ENCODE results near the gene PRSS21.

Gene PRSS21

DNA sequence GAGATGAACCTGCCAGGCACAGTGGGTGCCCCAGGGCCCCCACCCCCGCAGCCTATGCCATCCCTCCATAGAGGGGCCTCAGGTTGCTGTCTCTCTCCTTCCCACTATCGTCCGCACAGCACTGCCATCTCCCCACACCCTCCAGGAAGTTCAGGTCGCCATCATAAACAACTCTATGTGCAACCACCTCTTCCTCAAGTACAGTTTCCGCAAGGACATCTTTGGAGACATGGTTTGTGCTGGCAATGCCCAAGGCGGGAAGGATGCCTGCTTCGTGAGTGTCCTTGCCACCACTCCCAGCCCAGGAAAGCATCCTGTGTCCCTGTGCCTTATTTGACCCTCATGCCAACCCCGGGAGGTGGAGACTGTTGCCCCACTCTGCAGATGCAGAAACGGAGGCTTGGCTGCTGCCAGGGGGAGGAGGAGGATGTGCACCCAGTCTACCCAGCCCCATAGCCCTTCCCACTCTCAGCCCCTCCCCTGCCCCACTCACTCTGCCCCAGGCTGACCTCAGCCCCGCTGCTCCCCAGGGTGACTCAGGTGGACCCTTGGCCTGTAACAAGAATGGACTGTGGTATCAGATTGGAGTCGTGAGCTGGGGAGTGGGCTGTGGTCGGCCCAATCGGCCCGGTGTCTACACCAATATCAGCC is 3.9 kb downstream of the PRSS21 start:
- Mint-ChIP-seq H3K27me3 (ENCODE audit: low read depth) (no peaks in the 10 kb centered on the region), H3K4me3 (no peak overlapping the region), H3K36me3 (ENCODE audit: low read depth) (no peaks in the 10 kb centered on the region), H3K4me1 (ENCODE audit: low read depth) (no peaks in the 10 kb centered on the region), H3K27ac (no peak overlapping the region), H3K9me3 (no peaks in the 10 kb centered on the region)
- DNase-seq (ENCODE audit: low spot score), result no peak

DNA sequence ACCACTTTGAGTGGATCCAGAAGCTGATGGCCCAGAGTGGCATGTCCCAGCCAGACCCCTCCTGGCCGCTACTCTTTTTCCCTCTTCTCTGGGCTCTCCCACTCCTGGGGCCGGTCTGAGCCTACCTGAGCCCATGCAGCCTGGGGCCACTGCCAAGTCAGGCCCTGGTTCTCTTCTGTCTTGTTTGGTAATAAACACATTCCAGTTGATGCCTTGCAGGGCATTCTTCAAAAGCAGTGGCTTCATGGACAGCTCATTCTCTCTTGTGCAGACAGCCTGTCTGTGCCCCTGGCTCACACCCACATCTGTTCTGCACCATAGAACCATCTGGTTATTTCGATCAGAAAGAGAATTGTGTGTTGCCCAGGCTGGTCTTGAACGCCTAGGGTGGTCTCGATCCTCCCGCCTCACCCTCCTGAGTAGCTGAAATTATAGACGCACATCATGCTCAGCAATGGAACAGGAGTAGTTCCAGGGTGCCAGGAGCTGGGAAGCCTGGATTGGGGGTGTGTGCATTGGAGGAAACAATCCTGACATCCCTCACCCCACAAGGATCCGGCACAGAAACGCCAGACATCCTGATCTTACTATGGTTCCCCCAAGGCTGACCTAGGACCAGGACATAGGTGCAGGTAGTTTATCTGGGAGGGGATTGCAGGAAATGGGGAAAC is 4.6 kb downstream of the PRSS21 start:
- Mint-ChIP-seq H3K4me1 (ENCODE audit: low read depth) (no peaks in the 10 kb centered on the region), H3K27me3 (ENCODE audit: low read depth) (no peaks in the 10 kb centered on the region), H3K27ac (no peak overlapping the region), H3K36me3 (ENCODE audit: low read depth) (no peaks in the 10 kb centered on the region), H3K9me3 (no peaks in the 10 kb centered on the region), H3K4me3 (no peak overlapping the region)
- no peak for DNase-seq (ENCODE audit: low spot score)

DNA sequence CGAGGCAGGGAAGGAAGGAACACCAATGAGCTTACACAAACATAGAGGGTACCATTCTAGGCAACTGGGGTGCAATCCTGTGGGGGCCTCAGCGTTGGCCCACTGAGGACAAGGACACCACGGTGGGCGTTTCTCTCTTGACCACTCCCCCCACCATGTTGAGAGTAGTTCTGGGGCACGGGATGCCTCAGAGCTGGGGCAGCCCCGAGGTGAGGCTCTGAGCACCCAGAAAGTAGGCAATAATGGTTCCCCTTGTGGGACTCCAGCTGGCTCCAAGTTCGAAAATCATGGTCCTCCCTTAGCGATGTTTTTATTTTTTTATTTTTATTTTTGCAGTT is 5.1 kb downstream of the PRSS21 start:
- Mint-ChIP-seq H3K4me3 (no peak overlapping the region), H3K27me3 (ENCODE audit: low read depth) (no peaks in the 10 kb centered on the region), H3K9me3 (no peaks in the 10 kb centered on the region), H3K36me3 (ENCODE audit: low read depth) (no peaks in the 10 kb centered on the region), H3K4me1 (ENCODE audit: low read depth) (no peaks in the 10 kb centered on the region), H3K27ac (no peak overlapping the region)
- DNase-seq (ENCODE audit: low spot score), result no peak

DNA sequence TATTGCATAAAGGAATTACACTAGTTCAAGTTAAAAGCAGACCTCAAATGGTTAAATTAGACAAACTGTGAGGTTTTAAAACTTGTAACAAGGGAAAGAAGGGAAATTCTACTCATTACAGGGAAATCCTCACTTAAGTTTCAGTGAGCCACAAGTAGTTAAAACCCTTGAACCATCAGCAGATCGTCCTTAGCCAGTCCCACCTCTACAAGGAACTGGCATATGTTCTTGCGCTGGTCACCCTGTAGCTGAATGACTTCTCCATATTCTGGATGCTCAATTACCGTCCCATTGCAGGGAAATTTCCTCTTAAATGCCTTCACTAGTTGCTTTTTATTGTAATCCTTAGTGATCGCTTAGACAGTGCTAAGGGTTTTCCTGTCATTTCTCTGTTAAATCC is 5.5 kb downstream of the PRSS21 start:
- Mint-ChIP-seq H3K9me3 (no peaks in the 10 kb centered on the region), H3K4me1 (ENCODE audit: low read depth) (no peaks in the 10 kb centered on the region), H3K27ac (no peak overlapping the region), H3K27me3 (ENCODE audit: low read depth) (no peaks in the 10 kb centered on the region), H3K36me3 (ENCODE audit: low read depth) (no peaks in the 10 kb centered on the region), H3K4me3 (no peak overlapping the region)
- DNase-seq (ENCODE audit: low spot score), result no peak

DNA sequence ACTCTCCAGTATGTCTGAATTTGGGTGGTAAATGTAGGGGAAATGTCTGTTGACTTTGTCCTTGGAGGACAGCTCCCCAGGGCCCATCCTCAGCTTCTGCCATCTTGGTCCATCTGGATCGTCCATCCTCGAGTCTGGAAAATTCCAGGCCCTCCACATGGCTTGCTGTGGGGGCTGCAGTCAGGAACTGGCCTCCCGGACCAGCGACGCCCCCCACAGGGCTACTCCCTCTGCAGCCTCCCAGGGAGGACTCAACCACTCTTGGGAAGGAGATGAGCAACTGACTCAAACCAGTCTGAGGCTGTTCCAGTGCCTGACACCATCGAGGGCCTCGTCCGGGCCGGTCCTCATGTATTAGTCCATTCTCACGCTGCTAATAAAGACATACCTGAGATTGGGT is 7.6 kb downstream of the PRSS21 start:
- DNase-seq (ENCODE audit: low spot score), result no peak
- Mint-ChIP-seq H3K36me3 (ENCODE audit: low read depth) (no peaks in the 10 kb centered on the region), H3K9me3 (no peaks in the 10 kb centered on the region), H3K27me3 (ENCODE audit: low read depth) (no peaks in the 10 kb centered on the region), H3K4me1 (ENCODE audit: low read depth) (no peaks in the 10 kb centered on the region), H3K27ac (no peak overlapping the region), H3K4me3 (no peak overlapping the region)

DNA sequence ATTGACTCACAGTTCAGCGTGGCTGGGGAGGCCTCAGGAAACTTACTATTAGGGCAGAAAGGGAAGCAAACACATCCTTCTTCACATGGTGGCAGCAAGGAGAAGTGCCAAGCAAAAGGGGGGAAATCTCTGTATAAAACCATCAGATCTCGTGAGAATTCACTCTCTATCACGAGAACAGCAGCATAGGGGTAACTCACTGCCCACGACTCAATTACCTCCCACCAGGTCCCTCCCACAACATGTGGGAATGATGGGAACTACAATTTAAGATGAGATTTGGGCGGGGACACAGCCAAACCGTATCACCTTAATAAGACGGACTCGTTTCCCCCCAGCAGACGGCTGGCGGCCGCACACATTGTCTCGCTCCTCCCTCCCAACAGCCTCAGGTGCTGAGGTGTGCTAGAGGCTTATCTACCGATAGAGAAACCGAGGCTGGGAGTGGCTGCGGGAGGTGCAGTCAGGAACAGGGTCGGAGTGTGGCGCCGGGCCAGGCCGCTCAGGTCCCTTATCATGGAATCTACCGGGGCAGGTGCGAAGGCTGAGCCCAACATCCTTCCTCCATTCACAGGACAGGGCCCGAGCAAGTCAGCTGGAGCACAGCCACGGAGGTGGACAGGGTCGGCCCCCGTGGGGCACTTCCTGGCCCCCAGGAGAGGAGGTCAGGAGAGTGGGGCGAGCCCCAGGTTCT is 8.2 kb downstream of the PRSS21 start:
- no peaks in the 10 kb centered on the region for H3K9me3 Mint-ChIP-seq
- H3K36me3 Mint-ChIP-seq (ENCODE audit: low read depth), result no peaks in the 10 kb centered on the region
- H3K4me3 Mint-ChIP-seq, result no peak overlapping the region
- DNase-seq (ENCODE audit: low spot score), result no peak
- H3K27me3 Mint-ChIP-seq (ENCODE audit: low read depth), result no peaks in the 10 kb centered on the region
- no peak overlapping the region for H3K27ac Mint-ChIP-seq
- no peaks in the 10 kb centered on the region for H3K4me1 Mint-ChIP-seq (ENCODE audit: low read depth)

DNA sequence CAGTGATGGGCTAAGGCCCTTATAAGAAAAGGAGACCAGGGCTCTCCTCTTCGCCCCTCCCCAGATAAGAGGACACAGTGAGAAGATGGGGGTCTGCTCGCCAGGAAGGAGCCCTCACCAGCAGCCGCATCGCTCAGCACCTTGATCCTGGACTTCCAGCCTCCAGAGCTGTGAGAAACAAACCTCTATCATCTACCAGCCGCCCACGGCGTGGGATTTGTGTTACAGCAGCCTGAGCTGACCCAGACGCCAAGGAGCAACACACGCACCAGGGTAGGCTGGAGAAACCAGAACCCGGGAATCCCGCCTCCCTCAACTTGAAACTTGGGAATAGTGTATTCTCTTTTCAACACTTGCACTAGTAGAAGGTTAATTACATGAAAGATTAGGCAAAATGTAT is 8.9 kb downstream of the PRSS21 start:
- DNase-seq (ENCODE audit: low spot score), result no peak
- no peak overlapping the region for H3K27ac Mint-ChIP-seq
- no peaks in the 10 kb centered on the region for H3K4me1 Mint-ChIP-seq (ENCODE audit: low read depth)
- no peak overlapping the region for H3K4me3 Mint-ChIP-seq
- no peaks in the 10 kb centered on the region for H3K9me3 Mint-ChIP-seq
- H3K36me3 Mint-ChIP-seq (ENCODE audit: low read depth), result no peaks in the 10 kb centered on the region
- no peaks in the 10 kb centered on the region for H3K27me3 Mint-ChIP-seq (ENCODE audit: low read depth)

DNA sequence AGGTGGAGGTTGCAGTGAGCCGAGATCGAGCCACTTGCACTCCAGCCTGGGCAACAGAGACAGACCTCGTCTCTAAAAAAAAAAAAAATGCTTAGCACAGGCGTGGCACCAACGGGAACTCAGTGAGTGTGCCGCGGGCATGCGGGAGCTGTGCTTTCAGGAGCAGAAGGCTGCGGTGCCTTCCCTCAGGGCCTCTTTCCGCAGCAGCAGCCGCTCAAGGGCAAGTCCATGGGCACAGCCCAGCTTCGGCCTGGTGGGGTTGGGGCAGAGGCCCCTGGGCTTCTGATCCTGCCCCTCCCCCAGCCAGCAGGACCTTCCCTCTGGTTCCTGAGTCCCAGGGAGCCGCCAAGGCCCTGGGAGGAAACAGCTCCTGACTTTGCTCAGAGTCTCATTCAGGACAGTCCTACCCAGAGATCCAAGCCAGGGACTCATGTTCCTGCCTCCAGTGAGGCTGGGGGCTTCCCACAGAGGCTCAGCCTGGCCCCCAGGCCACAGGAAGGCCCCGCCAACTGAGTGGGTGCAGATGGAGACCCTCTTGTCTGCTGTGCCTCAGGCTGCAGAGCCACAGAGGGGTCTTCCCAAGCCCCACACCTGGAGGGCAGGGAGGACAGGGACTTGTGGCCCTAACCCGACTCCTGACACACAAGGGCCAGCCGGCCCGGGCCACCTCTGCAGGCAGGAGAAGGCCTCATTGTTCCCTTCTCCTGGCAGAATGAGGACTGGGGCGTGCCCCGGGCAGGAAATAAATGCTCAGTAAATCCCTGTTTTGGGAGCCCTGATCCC is 9.7 kb downstream of the PRSS21 start:
- no peaks in the 10 kb centered on the region for H3K4me1 Mint-ChIP-seq (ENCODE audit: low read depth)

DNA sequence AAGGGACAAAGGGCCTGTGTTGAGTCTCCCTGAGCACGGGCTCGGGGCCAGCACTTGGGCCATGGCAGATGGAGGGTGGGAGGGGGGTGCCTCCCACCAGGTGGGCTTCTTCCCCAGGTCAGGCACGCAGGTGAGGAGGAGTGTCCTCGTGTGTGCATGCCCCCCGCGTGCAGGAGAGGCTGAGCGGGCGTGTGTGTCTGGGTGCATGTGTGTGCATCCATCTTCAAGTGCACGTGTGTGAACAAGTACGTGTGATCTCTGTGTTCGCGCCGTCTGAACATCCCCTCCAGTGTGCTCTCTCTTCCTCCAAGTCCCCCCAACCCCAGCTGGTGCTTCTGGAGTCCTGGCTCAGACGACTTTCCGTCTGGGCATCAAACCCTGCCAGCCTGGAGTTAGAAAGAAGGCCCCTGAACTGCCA is 10.3 kb downstream of the PRSS21 start:
- H3K36me3 Mint-ChIP-seq (ENCODE audit: low read depth), result no peaks in the 10 kb centered on the region
- no peak for DNase-seq (ENCODE audit: low spot score)
- no peaks in the 10 kb centered on the region for H3K27me3 Mint-ChIP-seq (ENCODE audit: low read depth)
- H3K27ac Mint-ChIP-seq, result no peak overlapping the region
- no peaks in the 10 kb centered on the region for H3K9me3 Mint-ChIP-seq
- H3K4me3 Mint-ChIP-seq, result no peak overlapping the region
- no peaks in the 10 kb centered on the region for H3K4me1 Mint-ChIP-seq (ENCODE audit: low read depth)

More for the DNA sequence above, 9.7 kb downstream of the PRSS21 start:
- Mint-ChIP-seq H3K9me3 (no peaks in the 10 kb centered on the region), H3K27me3 (ENCODE audit: low read depth) (no peaks in the 10 kb centered on the region), H3K4me3 (no peak overlapping the region), H3K27ac (no peak overlapping the region), H3K36me3 (ENCODE audit: low read depth) (no peaks in the 10 kb centered on the region)
- no peak for DNase-seq (ENCODE audit: low spot score)

DNA sequence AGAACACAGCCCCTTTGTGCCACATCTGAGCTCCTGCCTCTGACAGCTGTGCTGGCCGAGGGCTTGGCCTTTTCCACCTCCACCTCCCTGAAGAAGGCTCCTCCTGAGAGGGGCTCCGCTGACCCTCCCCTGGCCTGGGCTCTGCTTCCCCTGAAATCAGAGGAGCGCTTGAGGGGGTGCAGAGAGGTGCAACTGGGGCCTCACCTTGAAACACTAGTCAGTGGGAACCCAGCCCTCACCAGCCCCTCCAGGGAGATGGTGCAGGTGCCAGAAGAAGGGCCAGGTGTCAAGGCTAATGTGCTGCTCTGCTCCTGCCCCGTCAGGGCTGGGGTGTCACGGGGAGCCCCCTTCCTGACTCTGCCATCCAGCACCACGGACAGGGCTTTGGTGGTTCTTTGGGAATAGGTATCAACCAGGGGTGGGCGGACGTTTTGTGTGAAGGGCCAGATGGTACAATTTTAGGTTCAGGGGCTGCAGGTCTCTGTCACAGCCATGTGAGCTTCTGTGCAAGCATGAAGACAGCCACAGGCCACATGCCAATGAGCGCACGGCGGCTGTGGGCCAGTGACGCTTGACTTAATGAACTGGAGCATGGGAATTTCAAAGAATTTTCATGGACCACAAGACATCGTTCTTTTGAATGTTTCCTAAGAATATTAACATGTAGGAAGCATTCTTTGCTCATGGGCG is 10.9 kb downstream of the PRSS21 start:
- Mint-ChIP-seq H3K9me3 (no peaks in the 10 kb centered on the region), H3K27me3 (ENCODE audit: low read depth) (no peaks in the 10 kb centered on the region), H3K4me3 (no peak overlapping the region), H3K36me3 (ENCODE audit: low read depth) (no peaks in the 10 kb centered on the region), H3K27ac (no peak overlapping the region), H3K4me1 (ENCODE audit: low read depth) (no peaks in the 10 kb centered on the region)
- no peak for DNase-seq (ENCODE audit: low spot score)

DNA sequence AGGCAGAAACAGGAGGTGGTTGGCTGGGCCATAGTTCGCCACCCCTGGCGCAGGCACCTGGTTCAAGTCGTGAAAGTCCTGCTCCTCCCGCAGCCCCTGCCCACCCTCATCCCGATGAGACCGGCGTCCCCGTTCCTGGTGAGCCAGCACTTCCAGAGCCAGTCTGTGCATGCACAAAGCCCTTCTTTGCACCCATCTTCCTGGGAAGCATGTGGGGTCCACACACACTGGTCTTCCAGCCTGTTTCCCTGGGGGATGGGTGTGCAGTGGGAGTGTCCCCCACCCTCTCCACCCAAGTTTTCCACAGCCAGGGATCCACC is 11.4 kb downstream of the PRSS21 start:
- Mint-ChIP-seq H3K4me1 (ENCODE audit: low read depth) (no peaks in the 10 kb centered on the region), H3K27me3 (ENCODE audit: low read depth) (no peaks in the 10 kb centered on the region), H3K27ac (no peak overlapping the region), H3K9me3 (no peaks in the 10 kb centered on the region), H3K4me3 (no peak overlapping the region), H3K36me3 (ENCODE audit: low read depth) (no peaks in the 10 kb centered on the region)
- DNase-seq (ENCODE audit: low spot score), result no peak

DNA sequence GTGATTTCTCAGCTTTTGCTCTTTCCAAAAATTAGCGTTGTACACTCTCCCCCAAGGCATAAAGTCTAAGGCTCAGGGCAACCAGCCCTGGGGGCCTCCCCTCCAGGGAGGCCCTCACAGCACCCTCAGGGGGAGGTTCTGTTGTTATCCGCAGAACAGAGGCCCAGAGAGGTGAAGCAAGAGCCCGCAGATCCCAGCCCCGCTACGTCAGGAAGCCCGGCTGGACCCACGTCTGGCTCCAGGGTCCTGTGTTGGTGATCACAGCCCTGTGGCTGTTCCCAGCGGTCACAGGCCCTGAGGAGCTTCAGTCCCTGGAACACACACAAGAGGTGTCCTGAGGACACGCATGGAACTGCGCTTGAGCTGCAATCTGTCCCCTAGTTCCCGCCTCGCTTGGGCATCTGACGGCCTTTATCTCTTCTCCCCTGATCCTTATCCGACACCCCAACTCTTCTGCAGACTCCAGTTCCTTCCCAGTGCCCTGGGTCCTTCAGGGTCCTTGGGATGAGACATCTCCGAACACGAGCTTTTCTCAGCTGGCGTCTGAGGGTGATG is 11.9 kb downstream of the PRSS21 start:
- no peak overlapping the region for H3K27ac Mint-ChIP-seq
- no peaks in the 10 kb centered on the region for H3K9me3 Mint-ChIP-seq

DNA sequence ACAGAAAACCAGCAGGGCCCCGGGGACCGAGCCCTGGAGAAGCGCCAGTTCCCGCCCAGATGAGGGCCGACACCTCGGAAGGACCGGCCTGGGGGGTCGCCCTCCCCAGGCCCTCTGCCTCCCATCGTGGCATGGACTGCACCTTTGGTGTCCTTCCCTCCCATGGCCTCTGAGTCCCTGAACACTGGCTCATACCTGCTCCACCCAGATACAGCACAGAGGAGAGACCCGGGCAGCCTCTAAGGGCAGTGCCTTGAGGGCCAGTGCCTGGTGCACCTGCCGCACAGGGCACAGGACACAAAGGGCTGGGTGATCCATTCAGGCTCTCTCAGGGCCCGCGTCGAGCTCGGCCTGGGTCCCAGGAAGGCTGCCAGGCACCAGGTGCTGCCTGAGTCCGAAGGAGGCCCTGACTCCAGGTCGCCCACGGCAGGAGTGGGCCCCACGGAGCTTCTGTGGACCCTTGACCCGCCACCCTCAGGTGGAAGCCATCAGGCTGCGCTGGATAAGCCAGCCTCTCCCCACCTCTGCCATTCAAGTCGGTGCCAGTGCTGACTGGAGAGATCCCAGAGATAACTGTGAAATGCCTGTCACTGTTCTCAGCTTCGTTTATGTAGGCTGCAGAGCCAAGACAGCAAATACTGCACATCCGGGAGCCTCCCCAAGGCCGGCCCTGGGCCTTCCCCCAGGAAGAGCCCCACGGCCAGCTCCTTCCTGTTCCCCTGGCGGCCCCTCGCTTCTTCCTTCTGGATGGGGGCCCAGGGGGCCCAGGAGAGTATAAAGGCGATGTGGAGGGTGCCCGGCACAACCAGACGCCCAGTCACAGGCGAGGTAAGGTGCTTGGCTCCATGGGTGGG is 12.7 kb downstream of the PRSS21 start, which contains the start of gene ZG16B:
Gene ZG16B, plus strand, starts transcription at position 803 of the 854 bp plus-strand sequence. CDS start 139 bp downstream, outside the sequence.
- Mint-ChIP-seq H3K27ac (peak within 1 kb of the TSS; percentile 57), H3K9me3 (no peaks in the 10 kb centered on the region), H3K36me3 (ENCODE audit: low read depth) (no peaks in the 10 kb centered on the region), H3K27me3 (ENCODE audit: low read depth) (peaks cover 2% of the 10 kb centered on the region), H3K4me1 (ENCODE audit: low read depth) (no peaks in the 10 kb centered on the region), H3K4me3 (peak within 1 kb of the TSS; percentile 43)
- DNase-seq (ENCODE audit: low spot score), result no peak

More for the DNA sequence above, 11.9 kb downstream of the PRSS21 start:
- Mint-ChIP-seq H3K4me3 (no peak overlapping the region), H3K36me3 (ENCODE audit: low read depth) (no peaks in the 10 kb centered on the region), H3K27me3 (ENCODE audit: low read depth) (no peaks in the 10 kb centered on the region), H3K4me1 (ENCODE audit: low read depth) (no peaks in the 10 kb centered on the region)
- no peak for DNase-seq (ENCODE audit: low spot score)
